H4 (cell line): Measurements from ENCODE around the gene EPHA6. TPM values are rescaled to one million over a fixed set of nuclear protein-coding genes. Genes with fewer than 3 reads are reported as not detected.
"Not testable (repeated sequence)": the region's sequence is repeated elsewhere in the genome, so short reads cannot be mapped to it uniquely, and the experiment has no call there.

Experiments
- DNase-seq: peaks from one replicate; pipeline ENCODE4 v3.0.0-alpha.2; 2015; ENCODE audit warnings: low spot score
- total RNA-seq: library from RNA; depleted of rRNA; stranded (reverse); fragments of >200 nt; shearing (Covaris generic); gene quantifications from 2 replicates; pipeline ENCODE4 v1.2.3, GENCODE V29; 2014

EPHA6 gene
- total RNA-seq, 1 experiment from 2014 or later: 7.7 TPM

DNA sequence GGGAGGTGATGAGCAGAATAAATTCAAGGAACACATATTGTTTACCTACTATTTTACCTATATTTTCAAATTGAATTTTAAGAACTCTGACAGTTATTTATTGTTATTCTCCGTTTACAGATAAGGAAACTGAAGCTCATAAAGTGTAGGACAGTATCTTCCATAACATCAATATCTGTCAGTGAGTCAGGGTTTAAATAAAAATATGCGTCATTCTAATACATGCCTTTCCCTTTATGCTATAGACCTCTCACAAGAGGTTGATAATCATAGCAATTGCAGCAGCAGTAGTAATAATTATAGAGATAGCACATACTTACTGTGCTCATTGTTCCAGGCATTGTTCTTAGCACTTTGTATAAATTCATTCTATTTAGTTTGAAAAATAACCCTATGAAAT is 101.1 kb downstream of the EPHA6 start:
- no peak for DNase-seq

DNA sequence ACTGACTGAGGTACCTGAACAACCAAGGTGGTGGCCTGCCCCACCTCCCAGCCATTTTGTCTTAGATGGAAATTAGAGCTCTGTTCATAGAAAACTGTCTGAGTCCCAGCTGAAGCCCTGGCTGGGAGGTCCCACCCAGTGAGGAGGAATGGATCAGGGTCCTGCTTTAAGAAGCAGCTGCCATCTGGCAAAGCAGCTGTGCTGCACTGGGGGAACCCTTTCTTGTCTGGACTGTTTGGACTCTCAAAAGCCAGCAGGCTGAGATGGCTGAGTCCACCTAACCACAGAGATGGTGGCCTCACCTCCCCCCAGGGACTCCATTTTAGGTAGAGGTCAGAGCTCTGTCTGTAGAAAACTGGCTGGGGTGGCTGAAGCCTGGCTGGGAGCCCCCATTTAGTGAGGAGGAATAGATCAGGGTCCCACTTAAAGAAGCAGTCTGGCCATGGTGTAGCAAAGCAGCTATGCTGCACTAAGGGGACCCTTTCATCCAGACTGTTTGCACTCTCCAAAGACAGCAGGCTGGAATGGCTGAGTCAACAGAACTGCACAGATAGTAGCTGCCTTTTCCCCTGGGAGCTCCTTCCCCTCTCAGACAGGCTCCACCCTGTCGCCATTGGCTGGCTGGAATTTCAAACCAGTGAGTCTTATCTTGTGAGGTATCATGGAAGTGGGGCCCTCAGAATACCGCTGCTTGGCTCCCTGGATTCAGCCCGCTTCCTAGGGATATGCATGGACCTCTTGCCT is 116.9 kb downstream of the EPHA6 start:
- no peak for DNase-seq

DNA sequence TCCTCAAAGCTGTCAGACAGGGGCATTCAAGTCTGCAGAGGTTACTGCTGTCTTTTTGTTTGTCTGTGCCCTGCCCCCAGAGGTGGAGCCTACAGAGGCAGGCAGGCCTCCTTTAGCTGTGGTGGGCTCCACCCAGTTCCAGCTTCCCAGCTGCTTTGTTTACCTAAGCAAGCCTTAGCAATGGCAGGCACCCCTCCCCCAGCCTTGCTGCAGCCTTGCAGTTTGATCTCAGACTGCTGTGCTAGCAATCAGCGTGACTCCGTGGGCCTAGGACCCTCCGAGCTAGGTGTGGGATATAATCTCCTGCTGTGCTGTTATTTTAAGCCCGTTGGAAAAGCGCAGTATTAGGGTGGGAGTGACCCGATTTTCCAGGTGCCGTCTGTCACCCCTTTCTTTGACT is 127.7 kb downstream of the EPHA6 start:
- not testable (repeated sequence) for DNase-seq

DNA sequence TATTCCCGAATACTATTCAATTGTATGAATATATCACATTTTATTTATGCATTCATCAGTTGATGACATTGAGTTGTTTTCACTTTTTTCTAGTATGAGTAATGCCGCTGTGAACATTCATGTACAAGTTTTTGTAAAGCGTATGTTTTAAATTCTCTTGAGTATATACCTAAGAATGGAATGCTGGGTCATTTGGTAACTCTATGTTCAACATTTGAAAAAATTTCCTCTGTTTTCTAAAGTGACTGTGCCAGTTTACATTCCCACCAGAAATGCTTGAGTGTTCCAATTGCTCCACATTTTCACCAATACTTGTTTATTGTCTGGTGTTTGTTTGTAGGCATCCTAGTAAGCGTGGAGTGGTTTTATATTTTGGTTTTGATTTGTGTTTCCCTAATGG is 144.5 kb downstream of the EPHA6 start:
- DNase-seq: no peak

DNA sequence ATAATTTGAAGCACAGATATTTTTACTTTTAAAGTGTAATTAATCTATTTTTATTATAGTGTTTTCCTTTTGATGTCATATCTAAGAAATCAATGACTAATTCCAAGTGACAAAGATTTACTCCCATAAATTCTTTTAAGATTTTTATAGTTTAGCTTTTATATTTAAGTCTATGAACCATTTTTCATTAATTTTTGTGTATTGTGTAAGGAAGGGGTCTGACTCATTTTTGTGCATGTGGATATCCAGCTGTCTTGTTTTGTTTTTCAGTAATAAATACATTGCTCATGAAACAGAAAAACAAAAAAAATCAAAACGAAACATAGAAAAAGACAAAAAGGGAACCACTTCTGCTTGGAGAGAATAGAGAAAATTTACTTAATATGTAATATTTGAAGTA is 145.1 kb downstream of the EPHA6 start:
- DNase-seq: no peak

DNA sequence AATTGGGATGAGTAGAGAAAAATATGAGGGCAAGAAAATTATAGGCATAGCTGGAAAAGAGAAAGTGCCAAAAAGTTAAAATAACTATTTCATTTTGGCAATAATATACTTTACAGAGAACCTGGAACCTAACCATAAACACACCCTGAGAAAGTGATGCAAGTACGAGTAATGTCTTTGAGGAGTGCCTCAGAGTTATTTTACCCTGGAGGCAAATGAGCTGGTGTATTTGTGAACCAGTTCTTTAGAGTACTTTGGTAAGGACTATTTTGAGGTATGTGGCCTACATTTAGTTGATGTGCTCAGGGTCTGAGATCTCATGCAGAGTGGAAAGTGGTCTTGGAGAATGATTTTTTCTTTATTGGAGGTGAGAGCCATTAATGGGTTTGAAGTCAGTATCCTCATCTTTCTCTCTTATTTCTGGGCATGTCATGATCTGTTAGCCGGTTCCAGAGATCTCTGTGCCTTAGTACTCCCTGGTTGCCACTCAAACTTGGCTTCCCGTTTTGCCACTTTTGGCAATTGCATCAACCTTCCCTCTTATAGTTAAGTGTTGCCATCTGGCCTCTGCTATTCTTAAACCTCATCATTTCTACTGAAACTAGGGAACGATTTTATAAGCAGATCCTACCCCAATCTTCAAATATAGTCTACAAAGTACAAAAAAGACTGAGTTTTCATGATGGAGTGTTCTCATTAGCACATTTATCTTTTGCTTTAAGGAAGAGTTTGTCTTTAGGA is 145.7 kb downstream of the EPHA6 start:
- peak; percentile 42 for DNase-seq

DNA sequence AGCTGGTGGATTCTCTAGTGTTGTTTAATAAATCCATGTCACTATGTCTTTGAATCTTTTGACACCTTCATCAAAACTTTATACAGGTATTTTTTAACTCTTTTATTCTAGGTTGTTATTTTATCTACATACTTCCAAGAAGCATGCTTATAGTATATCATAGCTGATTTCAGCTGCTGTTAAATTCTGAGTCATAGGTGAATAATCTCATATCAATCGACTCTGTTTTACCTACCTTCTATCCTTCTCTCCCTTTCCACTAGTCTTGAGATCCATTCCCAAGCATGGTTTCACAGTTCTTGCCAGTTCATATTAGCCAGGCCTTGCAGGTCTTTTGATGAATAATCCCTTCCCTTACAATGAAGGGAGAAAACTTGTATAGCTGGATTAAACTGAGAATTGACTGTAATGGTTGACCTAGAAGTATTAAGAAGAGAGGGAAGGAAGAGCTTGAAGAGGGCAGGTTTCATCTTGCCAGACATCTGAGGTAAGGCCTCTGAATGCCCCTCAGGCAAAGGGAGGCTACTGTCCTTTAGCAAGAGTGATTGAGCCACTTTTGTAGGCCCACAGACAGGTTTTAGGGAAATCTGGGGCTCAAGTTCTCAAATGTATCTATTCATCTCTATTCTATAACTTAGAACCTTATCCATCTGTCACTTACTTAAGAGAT is 146.4 kb downstream of the EPHA6 start:
- DNase-seq: no peak

DNA sequence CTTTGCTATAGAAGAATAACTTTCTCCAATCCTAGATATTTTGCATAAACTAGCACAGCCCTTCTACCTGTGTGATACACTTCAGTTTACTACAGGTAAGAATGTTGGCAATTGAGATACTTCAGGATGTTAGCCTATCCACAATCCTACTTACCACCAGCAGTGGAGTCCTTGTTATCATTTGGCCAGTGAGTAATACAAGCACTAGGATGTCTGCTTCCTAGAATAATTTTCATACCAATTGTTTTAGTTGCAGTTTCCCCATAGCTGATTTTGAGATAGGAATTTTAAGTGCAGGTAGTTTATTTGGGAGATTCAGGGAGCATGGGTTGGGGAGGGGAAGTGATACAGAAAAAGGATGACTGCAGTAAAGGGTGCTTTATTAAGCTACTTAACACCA is 147.2 kb downstream of the EPHA6 start:
- no peak for DNase-seq

DNA sequence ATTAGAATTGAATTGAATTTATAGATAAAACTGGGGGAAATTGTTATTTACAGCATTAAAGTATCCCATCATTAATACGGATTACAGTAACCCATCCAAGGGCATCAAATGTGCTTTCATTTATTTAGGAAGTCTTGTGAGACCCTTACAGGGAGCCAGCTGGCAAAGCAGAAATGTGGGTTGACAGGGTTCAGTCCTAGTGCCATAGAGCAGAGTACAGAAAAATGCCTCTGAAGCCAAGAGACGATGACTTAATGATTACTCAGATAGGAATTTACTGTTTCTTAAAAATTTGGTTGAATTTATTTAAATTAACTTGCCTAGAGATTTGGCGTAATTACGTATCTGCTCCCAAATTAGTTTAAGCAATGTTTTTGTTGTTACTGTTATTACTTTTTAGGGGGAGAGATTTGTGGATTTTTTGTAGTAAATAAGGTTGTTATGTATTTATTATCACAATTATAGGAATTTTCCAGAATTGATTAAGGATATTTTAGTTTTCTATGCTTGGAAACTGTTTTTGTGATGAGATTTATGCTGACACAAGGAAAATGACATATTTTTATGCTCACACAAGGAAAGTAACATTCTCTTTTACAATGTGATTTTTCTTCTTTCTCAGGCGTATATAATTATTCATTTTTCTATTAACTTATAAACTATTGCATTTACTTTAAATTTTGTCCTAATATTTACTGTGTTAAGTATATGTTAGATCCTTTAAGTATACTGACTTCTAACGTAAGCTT is 152.0 kb downstream of the EPHA6 start:
- DNase-seq: no peak

DNA sequence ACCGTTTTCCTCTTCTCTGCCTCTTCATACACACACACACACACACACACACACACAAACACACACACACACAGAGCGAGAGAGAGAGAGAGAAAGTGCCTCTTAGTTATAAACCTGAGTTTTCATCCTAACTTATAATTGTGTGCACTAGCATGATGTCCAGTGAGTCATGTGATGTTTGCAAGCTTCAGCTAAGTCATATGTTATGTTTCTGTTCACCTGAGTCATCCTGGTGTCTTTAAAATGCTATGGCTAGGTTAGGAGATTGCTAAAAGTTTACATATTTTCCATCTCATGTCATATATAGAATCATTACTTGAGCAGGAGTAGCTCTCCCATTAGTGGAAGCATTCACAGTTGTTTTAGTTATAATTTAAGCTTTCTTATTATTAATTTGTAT is 155.8 kb downstream of the EPHA6 start:
- DNase-seq: peak; percentile 8

DNA sequence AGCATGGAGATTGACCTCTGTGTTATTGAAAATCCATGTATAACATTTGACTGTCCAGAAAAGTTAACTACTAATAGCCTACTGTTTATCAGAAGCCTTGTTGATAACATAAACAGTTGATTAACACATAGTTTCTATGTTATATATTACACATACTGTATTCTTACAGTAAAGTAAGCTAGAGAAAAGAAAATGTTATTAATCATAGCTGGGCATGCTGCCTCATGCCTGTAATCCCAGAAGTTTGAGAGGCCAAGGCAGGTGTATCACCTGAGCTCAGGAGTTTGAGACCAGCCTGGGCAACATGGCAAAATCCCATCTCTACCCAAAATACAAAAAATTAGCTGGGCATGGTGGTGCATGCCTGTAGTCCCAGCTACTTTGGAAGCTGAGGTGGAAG is 163.3 kb downstream of the EPHA6 start:
- DNase-seq: no peak

DNA sequence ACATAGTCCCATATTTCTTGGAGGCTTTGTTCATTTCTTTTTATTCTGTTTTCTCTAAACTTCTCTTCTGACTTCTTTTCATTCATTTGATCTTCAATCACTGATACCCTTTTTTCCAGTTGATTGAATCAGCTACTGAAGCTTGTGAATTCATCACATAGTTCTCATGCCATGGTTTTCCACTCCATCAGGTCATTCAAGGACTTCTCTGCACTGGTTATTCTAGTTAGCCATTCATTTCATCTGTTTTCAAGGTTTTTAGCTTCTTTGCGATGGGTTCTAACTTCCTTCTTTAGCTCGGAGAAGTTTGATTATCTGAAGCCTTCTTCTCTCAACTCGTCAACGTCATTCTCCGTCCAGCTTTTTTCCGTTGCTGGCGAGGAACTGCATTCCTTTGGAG is 169.3 kb downstream of the EPHA6 start:
- DNase-seq: not testable (repeated sequence)

DNA sequence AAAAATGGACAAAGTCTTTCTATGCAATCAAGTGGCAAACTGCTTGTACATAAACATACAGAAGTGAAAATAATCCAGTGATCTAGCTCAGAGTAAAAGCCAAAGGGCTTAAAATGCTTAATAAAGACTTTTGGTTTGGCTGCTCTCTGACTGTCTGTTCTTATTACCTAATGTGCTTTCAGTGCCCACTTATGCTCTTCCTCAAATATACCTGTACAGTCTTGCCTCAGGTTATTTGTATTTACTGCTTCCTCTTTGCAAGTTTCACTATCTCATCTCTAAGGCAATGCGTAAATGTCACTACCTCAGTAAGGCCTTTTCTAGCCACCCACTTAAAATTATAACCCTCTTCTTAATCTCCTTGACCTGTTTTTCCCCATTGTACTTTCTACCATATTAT is 171.8 kb downstream of the EPHA6 start:
- no peak for DNase-seq

DNA sequence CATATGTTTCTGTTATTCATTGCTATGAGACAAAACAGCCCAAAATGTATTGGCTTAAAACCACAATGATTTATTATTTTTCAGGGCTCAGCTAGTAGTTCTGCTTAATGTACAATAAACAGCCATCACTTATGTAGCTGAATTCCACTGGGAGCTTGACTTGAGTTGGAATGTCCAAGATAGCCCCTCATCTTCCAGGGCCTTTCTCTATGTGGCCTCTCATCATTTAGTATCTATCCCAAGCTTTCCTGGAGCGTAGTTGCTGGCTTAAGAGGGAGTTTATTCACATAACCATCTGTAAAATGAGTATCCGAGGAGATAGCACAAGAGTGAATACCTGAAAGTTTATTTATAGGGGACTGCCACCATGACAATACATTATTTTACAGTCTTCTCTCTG is 176.8 kb downstream of the EPHA6 start:
- DNase-seq: no peak

DNA sequence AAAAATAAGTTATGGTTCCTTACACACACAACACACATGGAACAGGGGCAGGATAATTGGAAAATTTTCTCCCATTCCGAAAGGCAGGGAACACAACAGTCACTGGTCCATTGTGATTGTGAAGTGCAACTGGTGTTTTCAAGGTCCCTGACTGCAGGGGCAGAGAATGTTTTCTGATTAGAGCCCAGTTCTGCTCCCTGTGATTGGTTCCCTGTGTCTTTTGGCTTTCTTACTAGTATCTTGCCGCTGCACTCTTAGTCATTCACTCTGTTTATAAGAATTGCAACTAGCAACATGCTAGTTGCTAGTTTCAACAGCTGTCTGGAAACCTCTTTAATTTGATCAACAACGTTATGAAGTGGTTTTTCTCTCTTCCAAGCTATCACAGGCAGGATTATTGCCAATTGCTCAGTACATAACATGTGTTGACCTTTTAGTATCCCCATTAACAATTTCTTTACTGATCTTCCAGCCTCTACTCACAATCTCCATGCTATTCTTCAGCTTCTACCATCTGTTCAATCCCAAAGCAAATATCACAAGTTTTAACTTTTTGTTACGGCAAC is 177.5 kb downstream of the EPHA6 start:
- peak; percentile 6 for DNase-seq

DNA sequence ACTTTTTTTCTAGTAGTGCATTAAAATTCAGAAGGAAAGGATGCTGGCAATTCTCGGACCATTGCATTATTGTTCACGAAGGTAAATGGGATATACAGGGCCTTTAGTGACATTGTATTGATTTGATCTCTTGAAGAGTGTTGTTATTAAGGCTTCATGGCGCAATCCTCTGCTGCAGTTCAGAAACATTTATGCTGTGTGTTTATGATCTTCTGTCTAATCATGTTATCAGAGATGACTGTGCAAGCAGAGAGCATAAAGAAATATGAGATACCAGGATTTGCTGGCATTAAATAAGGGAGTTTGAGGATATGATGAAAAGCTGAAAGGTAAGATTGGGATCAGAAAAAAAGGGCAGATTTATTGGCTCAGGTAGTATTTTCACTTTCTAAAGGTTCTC is 180.6 kb downstream of the EPHA6 start:
- no peak for DNase-seq

DNA sequence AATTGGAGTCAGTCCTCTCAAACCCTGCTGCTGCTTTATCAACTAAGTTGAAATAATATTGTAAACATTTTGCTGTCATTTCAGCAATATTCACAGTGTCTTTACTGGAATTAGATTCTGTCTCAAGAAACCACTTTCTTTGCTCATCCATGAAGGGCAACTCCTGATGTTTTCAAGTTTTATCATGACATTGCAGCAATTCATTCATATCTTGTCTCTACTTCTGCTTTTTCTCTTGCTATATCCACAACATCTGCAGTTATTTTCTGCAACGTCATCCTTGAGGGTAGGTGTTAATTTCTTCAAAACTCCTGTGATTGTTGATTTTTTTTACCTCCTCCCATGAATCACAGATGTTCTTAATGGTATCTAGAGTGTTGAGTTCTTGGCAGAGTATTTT is 181.6 kb downstream of the EPHA6 start:
- no peak for DNase-seq

DNA sequence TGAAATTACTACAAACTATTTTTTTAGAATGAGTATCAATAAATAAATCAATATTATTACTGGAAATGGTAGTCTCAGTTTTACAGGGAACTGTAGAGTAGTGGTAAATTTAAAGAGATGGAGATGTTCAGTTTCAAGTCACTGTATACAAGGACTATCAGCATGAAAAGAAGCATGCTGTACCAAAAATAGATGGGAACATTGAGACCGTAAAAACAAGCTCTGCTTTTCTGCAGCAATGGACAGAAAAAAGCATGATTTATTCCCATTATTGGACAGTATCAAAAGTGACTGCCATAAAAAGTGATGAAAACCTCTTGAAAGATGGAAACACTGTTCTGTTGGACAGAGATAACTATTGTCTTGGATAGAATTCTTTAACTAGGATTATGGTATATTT is 187.2 kb downstream of the EPHA6 start:
- no peak for DNase-seq

DNA sequence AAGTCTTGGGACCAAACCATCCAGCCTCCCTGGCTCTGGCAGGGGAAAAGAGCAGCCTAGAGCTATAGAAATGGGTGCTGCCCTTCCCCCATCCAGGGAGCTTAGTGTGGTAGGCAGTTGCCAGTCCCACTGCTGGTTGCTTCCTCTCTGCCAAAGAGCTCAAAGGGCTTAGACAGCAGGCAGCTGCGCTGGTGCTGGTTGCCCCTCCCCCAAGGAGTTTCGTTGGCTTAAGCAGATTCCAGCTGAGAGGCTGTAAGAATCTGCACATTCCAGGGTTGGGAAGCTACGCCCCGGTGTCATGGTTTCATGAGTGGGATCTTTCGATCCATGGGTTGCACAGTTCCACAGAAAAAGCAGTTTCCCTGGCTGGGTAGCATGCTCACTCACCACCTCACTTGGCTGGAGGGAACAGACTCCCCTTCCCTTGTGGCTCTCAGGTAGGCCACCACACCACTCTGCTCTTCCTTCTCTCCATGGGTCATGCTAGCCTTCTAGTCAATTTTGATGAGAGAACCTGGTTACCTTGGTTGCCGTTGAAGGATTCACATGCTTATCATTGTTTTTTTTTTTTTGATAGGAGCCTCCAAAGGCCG is 195.1 kb downstream of the EPHA6 start:
- no peak for DNase-seq

DNA sequence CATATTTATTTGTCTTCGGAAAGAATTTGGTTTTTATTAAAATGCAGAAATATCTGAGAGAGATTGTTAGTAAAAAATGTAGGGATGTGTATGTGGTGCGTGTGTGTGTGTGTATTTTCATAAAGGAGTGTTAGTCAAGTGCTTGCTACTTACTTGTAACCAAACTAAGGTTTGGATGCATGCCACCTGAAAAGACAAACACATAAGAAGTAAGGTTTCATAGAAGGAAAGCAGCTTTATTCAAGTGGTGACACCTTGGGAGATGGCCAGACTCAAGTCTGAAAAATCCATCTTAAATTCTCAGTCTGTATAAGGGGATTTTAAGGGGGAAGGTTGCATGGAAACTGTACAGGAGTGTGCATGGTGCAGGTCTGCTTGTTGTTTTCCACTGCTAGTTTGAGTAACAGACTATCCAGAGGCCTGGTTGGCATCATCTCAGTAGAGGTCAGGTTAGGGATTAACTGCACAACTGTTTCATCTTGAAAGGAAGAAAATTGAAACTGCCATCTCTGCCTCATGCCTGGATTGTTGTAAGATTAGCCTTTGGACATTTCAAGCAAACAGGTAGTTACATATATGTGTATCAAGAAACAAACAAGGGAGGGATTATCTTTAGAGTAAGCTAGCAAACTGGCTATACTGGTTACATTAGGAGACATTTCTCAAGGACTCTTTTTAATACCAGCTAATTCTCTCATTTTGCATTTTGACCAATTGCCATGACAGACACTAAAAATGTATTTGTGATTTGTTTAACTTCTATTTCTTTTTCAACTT is 196.7 kb downstream of the EPHA6 start:
- DNase-seq: no peak

DNA sequence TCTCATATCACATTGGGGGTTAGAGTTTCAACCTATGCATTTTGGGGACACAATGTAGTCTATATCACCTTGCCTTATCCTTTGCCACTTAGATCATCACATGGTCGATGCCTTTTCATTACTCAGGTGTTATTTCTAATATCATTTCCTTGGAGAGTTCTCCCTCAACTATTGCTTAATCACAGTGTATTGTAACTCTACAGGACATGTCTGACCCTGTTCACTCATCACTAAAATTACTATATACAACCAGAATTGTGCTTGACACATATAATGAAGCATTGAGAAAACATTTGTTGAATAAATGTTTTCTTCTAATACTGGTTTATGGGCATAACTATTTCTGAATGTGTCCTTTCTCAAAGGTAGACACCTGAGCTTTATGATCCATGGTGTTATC is 207.4 kb downstream of the EPHA6 start:
- DNase-seq: no peak
